Measurements from ENCODE around the gene HIGD1B. TPM values are rescaled to one million over a fixed set of nuclear protein-coding genes. Genes with fewer than 3 reads are reported as not detected.

HIGD1B gene
- total and polyA plus RNA-seq, 2 donors from 2014 or later: 2.2 to 3.2 TPM

GRCh38 chr17:44865231-44865660, 17.6 kb downstream of the HIGD1B start:
- Histone ChIP-seq H3K9me3 (ENCODE audit: control insufficient read depth in 2 of 3, insufficient read depth in 1 of 3, low read length in 3 of 3) (no peaks in the 10 kb centered on the region), H3K4me1 (ENCODE audit: control insufficient read depth in 2 of 3, insufficient read depth in 2 of 3, low read depth in 1 of 3, low read length in 3 of 3) (no peaks in the 10 kb centered on the region), H3K27me3 (ENCODE audit: control insufficient read depth, insufficient read depth, low read length) (no peaks in the 10 kb centered on the region), H3K4me3 (ENCODE audit: low read length in 3 of 3) (no peak overlapping the region), H3K27ac (ENCODE audit: low read depth in 2 of 2, low read length in 2 of 2) (no peak overlapping the region), H3K36me3 (ENCODE audit: control insufficient read depth in 2 of 3, insufficient read depth in 3 of 3, low read length in 3 of 3) (peaks cover 10 to 44% (median 41%) of the 10 kb centered on the region in 3 donors), H3K9ac (ENCODE audit: low read length in 3 of 3) (no peak overlapping the region)
- intact Hi-C loops (cut with DNase I): no loop called here
- TF ChIP-seq, protein P1, sequence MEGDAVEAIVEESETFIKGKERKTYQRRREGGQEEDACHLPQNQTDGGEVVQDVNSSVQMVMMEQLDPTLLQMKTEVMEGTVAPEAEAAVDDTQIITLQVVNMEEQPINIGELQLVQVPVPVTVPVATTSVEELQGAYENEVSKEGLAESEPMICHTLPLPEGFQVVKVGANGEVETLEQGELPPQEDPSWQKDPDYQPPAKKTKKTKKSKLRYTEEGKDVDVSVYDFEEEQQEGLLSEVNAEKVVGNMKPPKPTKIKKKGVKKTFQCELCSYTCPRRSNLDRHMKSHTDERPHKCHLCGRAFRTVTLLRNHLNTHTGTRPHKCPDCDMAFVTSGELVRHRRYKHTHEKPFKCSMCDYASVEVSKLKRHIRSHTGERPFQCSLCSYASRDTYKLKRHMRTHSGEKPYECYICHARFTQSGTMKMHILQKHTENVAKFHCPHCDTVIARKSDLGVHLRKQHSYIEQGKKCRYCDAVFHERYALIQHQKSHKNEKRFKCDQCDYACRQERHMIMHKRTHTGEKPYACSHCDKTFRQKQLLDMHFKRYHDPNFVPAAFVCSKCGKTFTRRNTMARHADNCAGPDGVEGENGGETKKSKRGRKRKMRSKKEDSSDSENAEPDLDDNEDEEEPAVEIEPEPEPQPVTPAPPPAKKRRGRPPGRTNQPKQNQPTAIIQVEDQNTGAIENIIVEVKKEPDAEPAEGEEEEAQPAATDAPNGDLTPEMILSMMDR (IDR thresholded peaks at IDR 0.05; ENCODE audit: borderline replicate concordance, extremely low read depth, insufficient read depth): peak; percentile 78
- FAIRE-seq (no peak), DNase-seq (peak in 4 of 5 donors; percentile 73 to 88 (median 79))

DNA sequence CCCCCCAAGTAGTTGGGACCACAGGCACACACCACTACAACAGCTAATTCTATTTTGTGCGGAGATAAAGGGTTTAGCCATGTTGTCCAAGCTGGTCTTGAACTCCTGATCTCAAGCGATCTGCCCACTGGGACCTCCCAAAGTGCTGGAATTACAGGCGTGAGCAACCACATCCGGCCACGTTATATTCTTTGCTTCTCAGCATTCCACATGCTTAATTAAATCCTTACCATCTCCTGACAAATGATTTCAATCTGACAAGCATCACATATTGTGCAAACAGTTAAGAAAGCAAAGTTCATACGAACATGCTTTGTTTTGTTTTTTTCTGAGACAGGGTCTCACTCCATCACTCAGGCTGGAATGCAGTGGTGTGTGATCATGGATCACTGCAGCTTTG, 18.2 kb downstream of the HIGD1B start:
- Histone ChIP-seq H3K27ac (ENCODE audit: low read depth in 2 of 2, low read length in 2 of 2) (no peak overlapping the region), H3K27me3 (ENCODE audit: control insufficient read depth, insufficient read depth, low read length) (no peaks in the 10 kb centered on the region), H3K9ac (ENCODE audit: low read length in 3 of 3) (no peak overlapping the region), H3K36me3 (ENCODE audit: control insufficient read depth in 2 of 3, insufficient read depth in 3 of 3, low read length in 3 of 3) (peaks cover 10 to 42% (median 37%) of the 10 kb centered on the region in 3 donors), H3K4me3 (ENCODE audit: low read length in 3 of 3) (no peak overlapping the region), H3K9me3 (ENCODE audit: control insufficient read depth in 2 of 3, insufficient read depth in 1 of 3, low read length in 3 of 3) (no peaks in the 10 kb centered on the region), H3K4me1 (ENCODE audit: control insufficient read depth in 2 of 3, insufficient read depth in 2 of 3, low read depth in 1 of 3, low read length in 3 of 3) (no peaks in the 10 kb centered on the region)
- FAIRE-seq (no peak), DNase-seq (peak in 2 of 5 donors; percentile 3 to 35)
- intact Hi-C loops (cut with DNase I): no loop called here
- TF ChIP-seq, protein P1 (IDR thresholded peaks at IDR 0.05; ENCODE audit: borderline replicate concordance, extremely low read depth, insufficient read depth): no peak

DNA sequence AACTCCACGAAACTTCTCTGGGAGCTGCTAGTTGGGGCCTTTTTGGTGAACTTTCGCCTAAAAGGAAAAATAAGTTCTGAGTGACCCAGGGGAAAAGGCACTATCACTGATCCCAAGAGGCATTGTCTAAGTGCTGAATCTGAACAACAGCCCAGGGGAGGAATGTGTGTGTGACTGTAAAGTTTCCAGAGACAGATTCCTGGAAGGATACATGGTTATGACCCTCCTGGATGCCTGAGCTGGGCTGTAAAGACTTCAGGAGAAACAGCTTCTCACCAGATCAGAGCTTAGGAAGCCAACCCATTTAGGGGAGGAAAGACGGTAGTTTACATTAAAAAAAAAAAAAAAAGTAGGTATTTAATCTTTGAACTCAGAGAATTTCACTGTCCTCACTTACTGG, 20.2 kb downstream of the HIGD1B start:
- FAIRE-seq (no peak), DNase-seq (peak in 1 of 5 donors; percentile 10)
- Histone ChIP-seq H3K9ac (ENCODE audit: low read length in 3 of 3) (no peak overlapping the region), H3K9me3 (ENCODE audit: control insufficient read depth in 2 of 3, insufficient read depth in 1 of 3, low read length in 3 of 3) (no peaks in the 10 kb centered on the region), H3K27me3 (ENCODE audit: control insufficient read depth, insufficient read depth, low read length) (no peaks in the 10 kb centered on the region), H3K4me1 (ENCODE audit: control insufficient read depth in 2 of 3, insufficient read depth in 2 of 3, low read depth in 1 of 3, low read length in 3 of 3) (no peaks in the 10 kb centered on the region), H3K4me3 (ENCODE audit: low read length in 3 of 3) (no peak overlapping the region), H3K27ac (ENCODE audit: low read depth in 2 of 2, low read length in 2 of 2) (no peak overlapping the region), H3K36me3 (ENCODE audit: control insufficient read depth in 2 of 3, insufficient read depth in 3 of 3, low read length in 3 of 3) (peaks cover 8 to 49% (median 41%) of the 10 kb centered on the region in 3 donors)
- intact Hi-C loops (cut with DNase I): no loop called here
- TF ChIP-seq, protein P1 (IDR thresholded peaks at IDR 0.05; ENCODE audit: borderline replicate concordance, extremely low read depth, insufficient read depth): no peak

GRCh38 chr17:44871556-44871955, 23.9 kb downstream of the HIGD1B start:
- Histone ChIP-seq H3K9me3 (ENCODE audit: control insufficient read depth in 2 of 3, insufficient read depth in 1 of 3, low read length in 3 of 3) (no peaks in the 10 kb centered on the region), H3K4me3 (ENCODE audit: low read length in 3 of 3) (no peak overlapping the region), H3K36me3 (ENCODE audit: control insufficient read depth in 2 of 3, insufficient read depth in 3 of 3, low read length in 3 of 3) (peaks cover 5 to 47% (median 34%) of the 10 kb centered on the region in 3 donors), H3K9ac (ENCODE audit: low read length in 3 of 3) (no peak overlapping the region), H3K4me1 (ENCODE audit: control insufficient read depth in 2 of 3, insufficient read depth in 2 of 3, low read depth in 1 of 3, low read length in 3 of 3) (no peaks in the 10 kb centered on the region), H3K27me3 (ENCODE audit: control insufficient read depth, insufficient read depth, low read length) (no peaks in the 10 kb centered on the region), H3K27ac (ENCODE audit: low read depth in 2 of 2, low read length in 2 of 2) (no peak overlapping the region)
- DNase-seq: no peak
- intact Hi-C loops (cut with DNase I): loop anchor here (5.0 kb wide), 1 partner anchor 94 kb away; no protein-coding TSS in a partner anchor
- no peak for FAIRE-seq
- TF ChIP-seq, protein P1 (IDR thresholded peaks at IDR 0.05; ENCODE audit: borderline replicate concordance, extremely low read depth, insufficient read depth): no peak

Measured in kidney (tissue), 14 donors.